Upper lobe of left lung (tissue), 6 donors: Measurements from ENCODE around the gene IFNG-AS1. TPM values are rescaled to one million over a fixed set of nuclear protein-coding genes. Genes with fewer than 3 reads are reported as not detected.

Experiments
- ATAC-seq, 2 donors: fragments of 200-7000 bp; cut with Tn5 transposase; one replicate each; pipeline ENCODE4 v1.9.1; 2022; ENCODE audit warnings: mild to moderate bottlenecking in 2 of 2, moderate library complexity in 2 of 2; ENCODE audit not compliant: low FRiP score in 2 of 2
- DNase-seq, 2 donors: peaks; one replicate each; pipeline ENCODE4 v3.0.0-alpha.2; 2019 to 2020
- H3K27ac ChIP-seq, 4 donors: fragments of 200-600 bp; sonication (generic); one replicate each; pipeline ENCODE4 v1.5.1; 2016 to 2019
- H3K27me3 ChIP-seq, 4 donors: fragments of 200-600 bp; sonication (generic); one replicate each; pipeline ENCODE4 v1.5.1; 2017 to 2019
- H3K36me3 ChIP-seq, 4 donors: fragments of 200-600 bp; sonication (generic); one replicate each; pipeline ENCODE4 v1.5.1; 2016 to 2019
- H3K4me1 ChIP-seq, 4 donors: fragments of 200-600 bp; sonication (generic); one replicate each; pipeline ENCODE4 v1.5.1; 2018 to 2019
- H3K4me3 ChIP-seq, 4 donors: fragments of 200-600 bp; sonication (generic); one replicate each; pipeline ENCODE4 v1.5.1; 2017 to 2019; ENCODE audit warnings: mild to moderate bottlenecking in 2 of 4, moderate library complexity in 1 of 4
- H3K9me3 ChIP-seq, 4 donors: fragments of 200-600 bp; sonication (generic); one replicate each; pipeline ENCODE4 v1.5.1; 2018 to 2019
- EP300 ChIP-seq, 4 donors: sonication (generic); formaldehyde crosslinking; IDR thresholded peaks; one replicate each; pipeline ENCODE4 v1.5.1; 2017; ENCODE audit warnings: antibody characterized with exemption in 4 of 4, control low read depth in 2 of 4
- POLR2A ChIP-seq, 4 donors: fragments of 450-650 bp; IDR thresholded peaks; one replicate each; pipeline ENCODE4 v1.5.1; 2016 to 2017; ENCODE audit warnings: antibody characterized with exemption in 4 of 4, mild to moderate bottlenecking in 2 of 4
- POLR2AphosphoS5 ChIP-seq, 2 donors: sonication (generic); formaldehyde crosslinking; IDR thresholded peaks; one replicate each; pipeline ENCODE4 v1.5.1; 2017; ENCODE audit warnings: antibody characterized with exemption in 2 of 2
- whole genome bisulfite sequencing, 2 donors: methylation state at CpG; one replicate each; pipeline ENCODE4 v1.1.5; 2017 to 2018; 5-methylcytosine and 5-hydroxymethylcytosine counted together
- total RNA-seq, 6 donors: library from RNA; depleted of rRNA in 4 of 6; stranded (reverse); fragments of >200 nt in 4 of 6; gene quantifications; one replicate each; pipeline versions ENCODE4 v1.1.0 to v1.2.1, GENCODE V29; 2016 to 2021
- TF ChIP-seq, protein P1 (sequence below), 6 experiments: fragments of 450-650 bp in 4 of 6; fragments of 200-600 bp in 2 of 6; sonication (generic) in 2 of 6; IDR thresholded peaks; one replicate each; pipeline ENCODE4 v1.5.1; 2016 to 2019; ENCODE audit warnings: antibody characterized with exemption in 6 of 6
- donor health status: DM: no; HTN: no; CAD: no; lungs with moderate emphysema.
- donor health status: DM: no; HTN: yes; CAD: no; lungs with severe emphysema.

IFNG-AS1 gene
- total RNA-seq, 6 donors from 2014 or later, result 0.17 to 5.2 (median 1.7) TPM; not detected in 2

DNA sequence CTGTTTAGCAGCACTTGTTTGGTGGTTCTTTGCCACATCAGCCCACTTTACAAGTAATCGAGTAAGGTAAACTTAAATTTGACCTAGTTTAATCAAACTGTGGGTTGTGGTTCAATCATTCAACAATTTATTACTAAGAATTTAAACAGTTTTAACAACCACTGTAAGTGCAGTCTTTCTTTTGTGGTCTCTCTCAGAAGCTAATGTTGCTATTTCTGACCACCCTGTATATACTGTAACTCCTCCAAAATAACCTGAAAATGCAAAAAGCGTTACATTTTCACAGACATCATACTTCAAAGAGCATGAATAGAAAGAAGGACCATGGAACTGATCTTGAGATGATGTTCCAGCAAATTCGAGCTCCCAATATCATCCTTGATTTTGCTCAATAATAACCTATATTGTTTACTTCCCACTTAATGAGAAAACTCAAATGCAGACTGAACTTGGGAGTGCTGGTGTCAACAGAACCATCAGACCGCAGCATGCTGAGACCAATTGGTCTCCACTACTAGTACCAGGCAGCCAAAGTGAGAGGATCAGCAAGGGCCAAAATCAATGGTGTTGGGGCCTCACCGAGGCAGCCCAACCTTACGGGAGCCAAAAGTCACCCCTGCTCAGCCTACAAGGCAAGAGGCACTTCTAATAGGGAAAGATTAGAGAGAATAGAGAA lies 22.1 kb downstream of the IFNG-AS1 start:
- TF ChIP-seq, protein P1, sequence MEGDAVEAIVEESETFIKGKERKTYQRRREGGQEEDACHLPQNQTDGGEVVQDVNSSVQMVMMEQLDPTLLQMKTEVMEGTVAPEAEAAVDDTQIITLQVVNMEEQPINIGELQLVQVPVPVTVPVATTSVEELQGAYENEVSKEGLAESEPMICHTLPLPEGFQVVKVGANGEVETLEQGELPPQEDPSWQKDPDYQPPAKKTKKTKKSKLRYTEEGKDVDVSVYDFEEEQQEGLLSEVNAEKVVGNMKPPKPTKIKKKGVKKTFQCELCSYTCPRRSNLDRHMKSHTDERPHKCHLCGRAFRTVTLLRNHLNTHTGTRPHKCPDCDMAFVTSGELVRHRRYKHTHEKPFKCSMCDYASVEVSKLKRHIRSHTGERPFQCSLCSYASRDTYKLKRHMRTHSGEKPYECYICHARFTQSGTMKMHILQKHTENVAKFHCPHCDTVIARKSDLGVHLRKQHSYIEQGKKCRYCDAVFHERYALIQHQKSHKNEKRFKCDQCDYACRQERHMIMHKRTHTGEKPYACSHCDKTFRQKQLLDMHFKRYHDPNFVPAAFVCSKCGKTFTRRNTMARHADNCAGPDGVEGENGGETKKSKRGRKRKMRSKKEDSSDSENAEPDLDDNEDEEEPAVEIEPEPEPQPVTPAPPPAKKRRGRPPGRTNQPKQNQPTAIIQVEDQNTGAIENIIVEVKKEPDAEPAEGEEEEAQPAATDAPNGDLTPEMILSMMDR (IDR thresholded peaks at IDR 0.05), result no peak
- TF ChIP-seq POLR2A (IDR thresholded peaks at IDR 0.05) (no peak), EP300 (IDR thresholded peaks at IDR 0.05) (no peak), POLR2AphosphoS5 (IDR thresholded peaks at IDR 0.05) (no peak)
- 81 to 83% methylated on average over 6 of the region's 6 CpGs for WGBS, 2 donors
- no peak for DNase-seq
- Histone ChIP-seq H3K4me1 (peaks cover 0 to 2% (median 0%) of the 10 kb centered on the region in 4 donors), H3K9me3 (no peaks in the 10 kb centered on the region), H3K4me3 (no peak overlapping the region), H3K36me3 (no peaks in the 10 kb centered on the region), H3K27me3 (no peaks in the 10 kb centered on the region), H3K27ac (no peak overlapping the region)
- ATAC-seq, result no peak

DNA sequence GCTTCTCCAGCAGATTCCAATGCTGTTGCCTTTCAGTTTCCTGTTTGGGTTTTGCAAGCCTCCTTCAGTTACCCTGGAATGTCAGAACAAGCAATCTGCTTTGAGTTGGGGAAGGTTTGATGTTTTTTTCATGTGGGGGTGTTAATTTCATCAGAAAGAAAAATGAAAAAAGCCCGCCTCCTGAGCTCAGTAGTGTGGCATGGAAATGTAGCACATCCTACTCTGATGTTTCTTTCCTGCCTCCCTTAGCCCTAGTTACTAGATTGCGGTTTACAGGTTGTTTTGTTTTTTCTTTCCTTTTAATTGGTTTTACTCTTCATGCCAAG lies 22.6 kb downstream of the IFNG-AS1 start:
- no peaks in the 10 kb centered on the region for H3K4me1 ChIP-seq
- no peaks in the 10 kb centered on the region for H3K9me3 ChIP-seq
- DNase-seq (no peak), ATAC-seq (no peak)
- 73 to 83% methylated on average over 2 of the region's 2 CpGs for WGBS, 2 donors
- H3K27me3 ChIP-seq, result no peaks in the 10 kb centered on the region
- H3K36me3 ChIP-seq, result no peaks in the 10 kb centered on the region
- no peak overlapping the region for H3K4me3 ChIP-seq
- TF ChIP-seq POLR2A (IDR thresholded peaks at IDR 0.05) (no peak), POLR2AphosphoS5 (IDR thresholded peaks at IDR 0.05) (no peak), EP300 (IDR thresholded peaks at IDR 0.05) (no peak)
- TF ChIP-seq, protein P1 (IDR thresholded peaks at IDR 0.05), result no peak
- H3K27ac ChIP-seq, result no peak overlapping the region

DNA sequence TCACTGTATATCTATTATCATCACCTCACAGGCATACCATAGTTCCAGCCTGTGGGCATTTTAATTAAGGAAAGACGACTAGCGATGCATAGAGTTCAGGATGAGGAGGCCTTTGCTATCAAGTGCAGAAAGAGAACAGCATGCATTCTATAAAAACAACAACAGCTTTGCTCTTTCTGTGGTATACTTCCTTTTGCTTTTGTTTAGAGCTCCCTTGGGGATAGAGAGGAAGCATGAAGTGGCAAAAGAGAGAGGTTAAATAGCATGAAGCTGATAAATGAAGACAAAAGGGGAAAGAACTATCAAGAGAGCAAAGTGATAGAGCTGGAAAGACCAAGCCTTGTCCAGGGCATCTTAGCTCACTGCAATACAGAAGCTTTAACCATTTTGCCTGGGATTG lies 23.5 kb downstream of the IFNG-AS1 start:
- DNase-seq, result no peak
- no peaks in the 10 kb centered on the region for H3K36me3 ChIP-seq
- H3K4me1 ChIP-seq, result no peaks in the 10 kb centered on the region
- H3K27ac ChIP-seq, result no peak overlapping the region
- H3K27me3 ChIP-seq, result no peaks in the 10 kb centered on the region
- no peak for TF ChIP-seq POLR2A (IDR thresholded peaks at IDR 0.05)
- TF ChIP-seq POLR2AphosphoS5 (IDR thresholded peaks at IDR 0.05), result no peak
- no peak for TF ChIP-seq EP300 (IDR thresholded peaks at IDR 0.05)
- TF ChIP-seq, protein P1 (IDR thresholded peaks at IDR 0.05), result no peak
- H3K9me3 ChIP-seq, result no peaks in the 10 kb centered on the region
- no peak for ATAC-seq
- WGBS, 2 donors, result 85 to 86% methylated on average over 2 of the region's 2 CpGs
- H3K4me3 ChIP-seq, result no peak overlapping the region

DNA sequence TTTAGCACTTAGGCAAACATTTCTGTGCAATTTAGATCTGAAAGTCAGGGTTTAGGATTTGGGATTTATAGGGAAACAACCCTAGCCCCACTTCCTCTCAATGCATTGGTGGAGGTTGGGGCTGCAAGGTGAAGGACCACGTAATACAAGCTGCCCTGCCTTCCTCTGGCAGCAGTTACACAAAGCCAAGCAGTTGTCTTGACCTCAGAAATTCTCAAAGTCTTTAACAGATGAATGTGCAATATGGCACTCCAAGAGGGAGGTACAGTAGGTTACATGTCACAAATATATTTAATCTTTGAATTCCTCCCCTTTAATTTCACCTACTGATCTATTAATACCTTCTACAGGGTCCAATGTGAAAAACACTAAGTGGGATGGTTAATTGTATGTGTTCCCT lies 23.9 kb downstream of the IFNG-AS1 start:
- H3K27ac ChIP-seq, result no peak overlapping the region
- H3K4me1 ChIP-seq, result no peaks in the 10 kb centered on the region
- H3K36me3 ChIP-seq, result no peaks in the 10 kb centered on the region
- H3K4me3 ChIP-seq, result no peak overlapping the region
- 83 to 100% methylated on average over 1 of the region's 1 CpG for WGBS, 2 donors
- TF ChIP-seq, protein P1 (IDR thresholded peaks at IDR 0.05), result no peak
- no peak for TF ChIP-seq EP300 (IDR thresholded peaks at IDR 0.05)
- TF ChIP-seq POLR2A (IDR thresholded peaks at IDR 0.05), result no peak
- TF ChIP-seq POLR2AphosphoS5 (IDR thresholded peaks at IDR 0.05), result no peak
- H3K9me3 ChIP-seq, result no peaks in the 10 kb centered on the region
- ATAC-seq, result no peak
- H3K27me3 ChIP-seq, result no peaks in the 10 kb centered on the region
- no peak for DNase-seq

DNA sequence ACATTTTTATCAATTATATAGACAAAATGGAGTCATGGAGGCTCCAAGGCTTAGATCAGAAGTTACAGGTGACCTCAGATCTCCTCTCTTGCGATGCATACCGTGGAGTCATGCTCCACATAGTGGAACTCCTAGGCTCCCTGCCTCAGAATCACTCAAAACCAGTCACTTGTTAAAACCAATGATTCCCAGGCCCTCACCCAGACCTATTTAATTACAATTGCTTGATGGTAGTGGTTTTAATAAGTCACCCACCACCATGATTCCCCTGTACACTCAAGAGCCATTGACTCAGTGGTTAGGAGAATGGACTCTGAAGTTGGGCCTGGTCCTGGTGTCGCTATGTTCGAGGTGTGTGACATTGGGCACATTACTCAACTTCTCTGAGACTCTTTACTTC lies 26.9 kb downstream of the IFNG-AS1 start:
- Histone ChIP-seq H3K27me3 (no peaks in the 10 kb centered on the region), H3K9me3 (no peaks in the 10 kb centered on the region), H3K4me1 (no peaks in the 10 kb centered on the region), H3K27ac (no peak overlapping the region), H3K36me3 (no peaks in the 10 kb centered on the region), H3K4me3 (no peak overlapping the region)
- ATAC-seq (no peak), DNase-seq (no peak)
- TF ChIP-seq EP300 (IDR thresholded peaks at IDR 0.05), result no peak
- 96 to 97% methylated on average over 4 of the region's 4 CpGs for WGBS, 2 donors
